ENCODE measurements around the gene TMEM11.

Gene TMEM11

DNA sequence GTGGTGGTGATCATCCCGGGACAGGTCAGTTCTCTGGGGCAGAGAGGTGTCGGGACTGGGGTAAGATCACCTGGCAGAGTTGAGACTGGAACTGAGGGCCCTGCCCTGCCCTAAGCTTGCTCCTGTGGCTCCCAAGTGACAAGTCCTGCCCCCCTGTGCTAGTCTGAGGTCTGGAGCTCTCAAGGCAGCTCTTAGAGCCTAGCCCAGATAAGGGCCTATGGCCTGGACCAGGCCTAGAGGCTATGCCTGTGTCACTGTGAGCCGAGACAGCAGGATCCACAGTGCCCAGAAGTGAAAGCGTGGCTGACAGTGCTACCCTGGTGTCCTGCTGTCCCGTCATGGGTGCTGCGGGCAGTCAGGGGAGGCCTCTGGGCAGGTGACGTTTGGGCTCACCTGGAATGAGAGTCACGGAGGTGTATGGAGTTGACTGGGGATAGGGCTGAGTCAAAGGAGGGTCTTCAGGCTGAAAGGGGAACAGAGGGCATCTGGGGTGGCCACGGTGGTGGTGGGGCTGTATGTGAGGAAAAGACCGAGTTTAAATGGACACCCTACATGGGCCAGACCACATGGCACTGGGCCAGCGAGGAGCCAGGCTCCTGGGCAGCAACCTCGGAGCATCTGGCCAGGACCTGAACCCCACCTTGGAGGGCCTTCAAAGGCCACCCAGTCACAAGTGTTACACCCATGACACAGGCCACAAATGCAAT, 33.7 kb upstream of the TMEM11 start:
- Mint-ChIP-seq H3K27me3 (no peaks in the 10 kb centered on the region), H3K4me1 (peaks cover 24% of the 10 kb centered on the region), H3K9me3 (no peaks in the 10 kb centered on the region), H3K27ac (no peak overlapping the region), H3K36me3 (no peaks in the 10 kb centered on the region), H3K4me3 (no peak overlapping the region)
- ATAC-seq = no peak

DNA sequence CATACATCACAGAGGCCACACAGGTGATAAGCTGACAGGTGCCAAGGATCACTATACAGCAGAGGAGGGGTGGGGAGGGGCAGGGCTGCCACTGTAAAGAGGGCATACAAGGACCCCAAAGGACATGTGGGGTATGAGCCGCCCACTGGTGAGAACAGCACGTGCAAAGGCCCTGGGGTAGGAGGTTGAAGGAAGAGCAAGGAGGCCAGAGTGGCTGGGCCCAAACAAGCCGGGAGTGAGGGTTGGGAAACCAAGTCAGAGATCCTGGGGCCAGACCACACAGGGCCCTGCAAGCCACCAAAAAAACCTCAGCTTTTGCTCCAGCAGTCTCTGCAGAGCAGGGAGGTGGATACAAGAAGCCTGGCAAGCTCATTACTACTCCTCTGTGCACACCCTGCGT, 32.7 kb upstream of the TMEM11 start:
- Mint-ChIP-seq H3K9me3 (no peaks in the 10 kb centered on the region), H3K27me3 (no peaks in the 10 kb centered on the region), H3K4me1 (peaks cover 17% of the 10 kb centered on the region), H3K36me3 (no peaks in the 10 kb centered on the region), H3K4me3 (no peak overlapping the region), H3K27ac (no peak overlapping the region)
- no peak for ATAC-seq

DNA sequence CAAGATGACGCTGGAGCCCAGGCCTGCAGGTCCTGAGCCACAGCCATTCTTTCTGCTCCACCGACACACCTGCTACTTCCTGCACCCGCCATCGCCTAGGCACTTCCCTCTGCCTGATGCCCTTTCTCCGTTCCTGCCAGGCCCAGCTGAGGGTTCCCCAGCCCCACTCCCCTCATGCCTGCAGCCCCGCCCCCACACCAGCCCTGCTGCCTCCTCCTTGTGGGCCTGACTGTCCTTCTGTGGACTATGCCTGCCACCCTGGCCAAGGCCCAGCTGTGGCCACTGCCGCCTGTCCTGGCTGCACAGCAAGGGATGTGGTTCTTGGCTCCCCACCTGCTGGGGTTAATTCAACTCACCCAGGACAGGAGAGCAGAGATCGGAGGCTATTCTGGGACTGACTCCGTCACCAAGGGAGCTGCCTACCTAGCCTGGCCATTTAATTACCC, 31.7 kb upstream of the TMEM11 start:
- Mint-ChIP-seq H3K4me1 (peaks cover 11% of the 10 kb centered on the region), H3K9me3 (no peaks in the 10 kb centered on the region), H3K27me3 (no peaks in the 10 kb centered on the region), H3K36me3 (no peaks in the 10 kb centered on the region), H3K4me3 (no peak overlapping the region), H3K27ac (no peak overlapping the region)
- ATAC-seq = no peak

DNA sequence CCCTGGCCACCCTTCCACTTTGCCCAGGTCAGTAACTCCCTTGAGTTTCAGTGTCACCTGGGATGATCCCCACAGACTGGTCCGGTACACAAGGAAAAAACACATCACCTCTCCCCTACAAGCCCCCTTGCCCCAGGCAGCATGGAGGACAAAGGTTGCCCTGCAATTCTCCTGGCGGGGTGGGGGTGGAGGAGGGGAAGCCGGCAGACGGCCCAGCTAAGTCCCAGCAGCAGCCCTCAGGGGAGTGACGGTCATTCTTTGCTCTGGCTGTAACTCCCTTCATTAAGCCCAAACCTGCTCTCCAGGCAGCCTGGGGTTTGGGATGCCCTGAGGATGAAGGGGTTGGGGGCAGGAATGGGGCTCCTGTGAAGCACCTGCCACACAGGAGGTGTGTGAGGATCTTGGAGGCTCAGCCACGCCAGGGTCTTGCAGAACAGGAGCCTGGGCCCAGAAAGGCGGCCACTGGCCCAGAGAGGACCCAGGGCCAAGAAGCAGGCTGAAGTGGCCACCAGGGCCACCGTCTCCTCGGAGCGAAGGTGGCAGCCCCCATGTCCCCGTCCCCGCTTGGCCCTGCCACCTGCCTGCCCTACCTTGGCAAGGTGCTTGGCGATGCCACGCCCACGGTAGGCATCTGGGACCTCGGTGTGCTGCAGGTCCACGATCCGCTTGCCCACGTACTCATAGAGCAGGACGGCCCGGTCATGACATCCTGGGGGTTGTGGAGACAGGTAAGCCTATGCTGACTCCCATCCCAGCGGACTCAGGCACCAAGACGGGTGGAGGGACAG, 29.7 kb upstream of the TMEM11 start:
- H3K27me3 Mint-ChIP-seq = no peaks in the 10 kb centered on the region
- peaks cover 4% of the 10 kb centered on the region for H3K4me1 Mint-ChIP-seq
- no peak for ATAC-seq
- H3K9me3 Mint-ChIP-seq = no peaks in the 10 kb centered on the region
- no peaks in the 10 kb centered on the region for H3K36me3 Mint-ChIP-seq
- no peak overlapping the region for H3K4me3 Mint-ChIP-seq
- no peak overlapping the region for H3K27ac Mint-ChIP-seq

DNA sequence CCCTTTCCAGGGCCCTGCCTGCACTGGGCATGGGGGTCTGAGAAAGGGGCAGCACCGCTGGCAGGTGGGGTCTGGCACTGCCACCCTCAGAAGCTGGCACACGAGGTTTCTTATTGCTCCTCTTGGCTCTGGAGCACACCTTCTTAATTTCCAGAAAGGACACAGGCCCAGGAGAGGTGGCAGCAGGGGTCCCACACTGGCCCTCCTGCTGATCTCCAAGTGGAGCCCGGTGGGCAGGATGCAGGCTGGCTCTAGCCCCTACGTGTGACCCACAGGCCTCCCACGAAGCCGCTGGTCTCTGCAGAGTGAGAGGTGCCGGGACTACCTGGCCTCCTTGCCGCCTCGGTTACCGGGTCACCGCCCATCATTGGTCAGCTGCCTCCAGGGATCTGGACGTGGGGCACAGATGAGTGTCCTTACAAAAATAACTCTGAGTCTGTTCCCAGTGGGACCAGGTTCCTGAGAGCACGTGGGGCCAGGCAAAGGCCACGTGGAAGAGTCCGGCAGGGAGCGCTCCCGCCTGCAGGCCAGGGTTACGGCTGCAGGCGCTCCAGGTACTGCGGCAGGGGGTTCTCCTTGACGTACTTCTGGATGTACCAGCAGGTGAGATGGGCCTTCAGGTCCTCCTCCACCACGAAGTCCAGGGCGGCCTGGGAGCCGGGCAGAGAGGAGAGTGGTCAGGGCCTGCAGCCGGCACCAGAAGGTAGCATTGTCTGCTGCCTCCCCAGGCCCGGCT, 29.0 kb upstream of the TMEM11 start:
- Mint-ChIP-seq H3K27me3 (no peaks in the 10 kb centered on the region), H3K4me3 (no peak overlapping the region), H3K36me3 (no peaks in the 10 kb centered on the region), H3K4me1 (peaks cover 4% of the 10 kb centered on the region), H3K9me3 (no peaks in the 10 kb centered on the region), H3K27ac (no peak overlapping the region)
- no peak for ATAC-seq

DNA sequence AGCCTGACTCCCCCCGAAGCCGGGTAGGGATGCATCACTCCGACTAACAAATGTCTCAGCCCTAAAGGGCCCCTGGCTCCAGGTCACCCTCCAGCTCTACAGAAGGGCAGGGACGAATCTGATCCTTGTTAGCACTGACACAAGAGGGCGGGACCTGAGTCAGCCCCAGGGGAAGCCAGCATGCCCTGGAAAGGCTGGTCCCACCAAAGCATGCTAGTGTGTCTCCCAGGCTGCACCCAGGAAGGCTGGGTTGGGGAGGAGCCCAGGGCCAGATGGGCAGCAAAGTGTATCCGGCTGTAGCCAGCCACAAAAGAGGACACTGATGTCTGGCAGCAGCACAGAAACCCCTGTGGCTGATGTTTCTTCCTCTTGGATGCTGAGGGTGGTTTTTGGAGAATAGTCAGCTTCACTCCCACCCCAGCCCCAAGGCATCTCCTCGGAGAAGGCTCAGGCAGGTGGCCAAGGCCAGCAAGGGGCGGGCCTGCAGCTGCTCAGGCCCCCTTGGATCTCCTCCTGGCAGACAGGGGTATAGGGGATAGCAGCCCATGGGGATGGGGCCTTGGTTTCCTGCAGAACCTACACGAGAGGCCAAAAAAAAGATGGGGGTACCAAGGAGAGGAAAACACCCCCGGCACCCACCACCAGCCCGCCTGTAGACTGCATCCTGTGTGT, 28.2 kb upstream of the TMEM11 start:
- no peak overlapping the region for H3K27ac Mint-ChIP-seq
- peaks cover 4% of the 10 kb centered on the region for H3K4me1 Mint-ChIP-seq
- H3K4me3 Mint-ChIP-seq = no peak overlapping the region
- no peaks in the 10 kb centered on the region for H3K27me3 Mint-ChIP-seq
- H3K36me3 Mint-ChIP-seq = no peaks in the 10 kb centered on the region
- no peak for ATAC-seq
- H3K9me3 Mint-ChIP-seq = no peaks in the 10 kb centered on the region

DNA sequence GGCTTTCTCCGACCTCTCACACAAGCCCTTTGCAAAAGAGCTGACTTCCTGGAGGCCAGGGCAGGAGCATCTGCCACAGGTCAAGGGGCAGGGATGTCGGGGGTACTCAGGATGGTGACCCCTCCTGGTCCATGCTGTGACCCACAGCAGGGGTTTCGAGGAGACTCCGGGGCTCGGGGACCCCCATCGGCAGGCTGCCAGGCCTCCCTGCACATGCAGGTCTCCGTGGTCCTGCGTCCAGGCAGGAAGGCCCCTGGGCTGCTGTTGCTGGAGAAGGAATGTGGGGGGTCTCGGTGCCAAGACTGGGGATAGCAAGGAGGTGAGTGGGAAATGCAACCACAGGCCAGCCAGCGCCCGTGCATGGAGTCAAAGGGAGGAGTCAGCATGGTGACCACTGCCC, 27.6 kb upstream of the TMEM11 start:
- Mint-ChIP-seq H3K27ac (no peak overlapping the region), H3K4me1 (peaks cover 4% of the 10 kb centered on the region), H3K9me3 (no peaks in the 10 kb centered on the region), H3K27me3 (no peaks in the 10 kb centered on the region), H3K4me3 (no peak overlapping the region), H3K36me3 (no peaks in the 10 kb centered on the region)
- no peak for ATAC-seq

DNA sequence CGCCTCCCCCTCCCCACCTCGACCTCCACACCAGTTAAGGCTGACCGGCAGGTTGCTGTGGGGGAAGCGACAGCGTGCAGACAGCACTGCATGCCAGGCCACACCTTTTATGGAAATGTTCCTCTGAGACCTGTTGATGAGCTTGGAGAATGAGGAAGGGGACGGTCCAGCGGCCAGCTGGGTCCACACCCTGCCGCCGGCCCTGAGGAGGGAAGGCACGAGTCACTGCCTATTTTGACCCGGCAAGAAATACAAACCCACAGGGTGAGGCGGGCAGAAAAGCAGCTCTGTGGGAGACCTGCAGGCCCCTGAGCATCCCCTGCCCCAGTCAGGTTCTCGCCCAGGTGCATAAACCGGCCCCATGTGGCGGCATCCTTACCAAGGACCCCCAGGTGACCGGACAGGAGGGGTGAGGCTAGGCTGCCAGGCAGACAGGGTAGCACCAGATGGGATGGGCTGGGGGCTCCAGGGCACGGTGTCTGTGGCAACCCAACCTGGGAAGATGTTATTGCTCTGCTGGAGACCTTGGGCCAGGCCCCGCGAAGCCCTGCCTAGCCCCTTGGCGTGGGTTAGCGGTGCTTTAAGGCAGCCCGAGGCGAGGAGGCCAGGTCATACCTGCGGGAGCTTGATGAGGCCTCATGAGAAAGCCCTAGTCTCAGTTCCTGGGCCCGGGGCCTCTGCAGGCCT, 26.6 kb upstream of the TMEM11 start:
- Mint-ChIP-seq H3K9me3 (peaks cover 8% of the 10 kb centered on the region), H3K4me3 (no peak overlapping the region), H3K4me1 (peaks cover under 1% of the 10 kb centered on the region), H3K27ac (no peak overlapping the region), H3K27me3 (no peaks in the 10 kb centered on the region), H3K36me3 (no peaks in the 10 kb centered on the region)
- peak; percentile 28 for ATAC-seq

DNA sequence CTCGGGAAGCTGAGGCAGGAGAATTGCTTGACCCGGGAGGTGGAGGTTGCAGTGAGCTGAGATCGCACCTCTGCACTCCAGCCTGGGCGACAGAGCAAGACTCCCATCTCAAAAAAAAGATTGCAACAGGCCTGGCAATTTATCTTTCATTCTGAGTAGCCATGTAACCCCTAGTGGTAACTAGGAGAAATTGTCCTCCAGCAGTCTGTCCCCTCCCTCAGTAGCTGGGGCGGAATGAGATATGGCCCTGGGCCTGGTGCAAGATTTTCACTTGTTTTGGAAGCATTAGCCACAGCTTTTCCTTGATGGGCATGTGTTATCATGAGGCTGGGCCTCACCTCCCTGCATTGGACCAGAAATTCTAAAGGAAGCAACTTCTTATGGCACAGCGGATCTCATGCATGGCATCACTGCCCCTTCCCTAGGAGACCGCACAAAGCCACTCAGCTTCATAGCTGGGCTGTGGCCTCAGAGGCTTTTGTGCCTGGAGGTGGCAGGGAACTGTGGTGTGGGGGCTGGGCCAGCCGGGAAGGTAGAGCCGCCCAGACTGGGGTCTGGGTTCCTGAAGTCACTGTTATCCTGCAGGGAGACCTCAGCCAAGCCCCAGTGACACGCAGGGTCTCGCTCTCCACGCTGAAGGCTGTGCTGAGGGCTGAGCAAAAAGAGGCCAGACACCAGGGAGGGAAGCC, 25.9 kb upstream of the TMEM11 start:
- H3K27ac Mint-ChIP-seq = no peak overlapping the region
- no peaks in the 10 kb centered on the region for H3K36me3 Mint-ChIP-seq
- H3K4me3 Mint-ChIP-seq = no peak overlapping the region
- H3K27me3 Mint-ChIP-seq = no peaks in the 10 kb centered on the region
- H3K4me1 Mint-ChIP-seq = no peaks in the 10 kb centered on the region
- ATAC-seq = no peak
- H3K9me3 Mint-ChIP-seq = peaks cover 9% of the 10 kb centered on the region

DNA sequence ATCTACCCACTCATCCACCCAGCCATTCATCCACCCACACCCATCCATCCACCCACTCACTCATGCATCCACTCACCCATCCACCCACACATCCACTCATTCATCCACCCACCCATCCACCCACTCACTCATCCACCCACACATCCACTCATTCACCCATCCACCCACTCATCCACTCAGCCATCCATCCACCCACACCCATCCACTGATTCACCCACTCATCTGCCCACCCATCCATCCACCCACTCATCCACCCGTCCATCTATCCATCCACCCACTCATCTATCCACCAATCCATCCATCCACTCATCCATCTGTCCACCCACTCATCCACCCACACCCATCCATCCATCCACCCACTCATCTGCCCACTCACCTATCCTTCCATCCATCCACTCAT, 22.0 kb upstream of the TMEM11 start:
- Mint-ChIP-seq H3K27ac (no peak overlapping the region), H3K27me3 (no peaks in the 10 kb centered on the region), H3K4me1 (no peaks in the 10 kb centered on the region), H3K9me3 (peaks cover 17% of the 10 kb centered on the region), H3K36me3 (peaks cover 7% of the 10 kb centered on the region), H3K4me3 (no peak overlapping the region)
- no peak for ATAC-seq

DNA sequence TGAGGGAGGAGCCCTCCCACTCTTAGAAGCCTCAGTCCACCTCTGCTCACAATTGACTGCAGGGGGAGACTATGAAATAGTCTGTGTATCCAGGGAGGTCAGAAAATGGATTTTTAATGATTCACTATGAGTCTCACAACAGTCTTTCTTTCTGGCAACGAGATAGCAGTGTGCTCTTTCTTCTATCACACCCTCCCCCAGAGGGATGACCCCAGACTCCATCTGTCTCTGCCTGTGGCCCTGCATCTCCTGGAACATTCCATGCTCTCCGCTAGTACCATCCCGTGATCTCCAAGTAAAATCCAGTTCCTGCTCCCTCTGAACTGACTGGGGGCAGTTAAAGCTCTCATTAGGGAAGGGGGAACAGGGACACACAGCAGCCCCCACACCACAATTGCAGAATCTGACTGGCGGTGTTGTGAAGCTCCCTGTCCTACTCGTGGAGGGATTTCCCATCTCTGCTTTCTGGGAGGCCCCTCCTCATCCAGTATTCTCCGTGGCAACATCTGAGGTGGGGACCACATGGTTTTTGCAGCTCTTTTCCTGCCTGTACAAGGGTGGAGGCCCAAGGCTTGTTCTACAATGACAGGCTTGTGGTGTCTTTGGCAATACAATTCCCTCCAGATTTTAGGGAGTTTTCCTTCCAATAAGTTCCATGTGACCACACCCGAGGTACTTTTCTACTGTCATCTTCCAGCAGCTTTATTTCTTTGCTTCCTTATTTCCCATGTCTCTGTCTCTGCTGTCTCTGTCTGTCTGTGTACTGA, 19.8 kb upstream of the TMEM11 start:
- Mint-ChIP-seq H3K9me3 (peaks cover 17% of the 10 kb centered on the region), H3K4me3 (no peak overlapping the region), H3K4me1 (no peaks in the 10 kb centered on the region), H3K27me3 (no peaks in the 10 kb centered on the region), H3K27ac (no peak overlapping the region), H3K36me3 (peaks cover 7% of the 10 kb centered on the region)
- ATAC-seq = no peak

DNA sequence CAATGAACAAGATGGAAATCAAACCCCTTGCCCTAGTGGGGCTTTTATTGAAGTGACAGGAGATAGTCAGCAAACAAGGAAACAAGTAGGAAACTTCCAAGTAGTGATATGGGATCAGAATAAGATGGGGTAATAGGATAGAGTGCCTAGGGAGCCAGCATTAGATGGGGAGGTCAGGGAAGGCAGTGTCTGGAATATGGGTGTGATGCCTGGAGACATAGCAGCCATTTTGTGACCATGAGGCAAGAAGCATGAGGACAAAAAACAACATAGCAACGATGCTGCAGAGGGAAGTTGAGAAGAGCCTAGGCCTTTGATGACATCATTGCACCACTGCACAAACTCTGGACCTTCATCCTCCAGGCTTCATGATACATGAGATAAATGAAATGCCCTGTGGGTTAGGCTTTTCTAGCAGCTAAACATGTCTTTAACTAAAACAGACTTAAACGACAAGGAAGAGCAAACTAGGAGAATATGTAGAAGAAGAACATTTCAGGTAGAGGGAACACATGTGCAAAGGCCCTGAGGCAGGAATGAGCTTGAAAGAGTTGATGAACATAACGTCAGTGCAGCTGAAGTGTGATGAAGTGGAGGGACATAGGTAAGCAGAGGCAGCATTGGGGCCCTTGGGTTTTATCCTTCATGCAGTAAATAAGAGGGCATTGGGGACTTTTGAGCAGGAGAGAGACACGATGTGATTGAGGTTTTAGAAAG, 18.2 kb upstream of the TMEM11 start:
- H3K36me3 Mint-ChIP-seq = peaks cover 7% of the 10 kb centered on the region
- no peak overlapping the region for H3K4me3 Mint-ChIP-seq
- H3K27ac Mint-ChIP-seq = no peak overlapping the region
- H3K27me3 Mint-ChIP-seq = no peaks in the 10 kb centered on the region
- no peak for ATAC-seq
- no peaks in the 10 kb centered on the region for H3K4me1 Mint-ChIP-seq
- H3K9me3 Mint-ChIP-seq = peaks cover 17% of the 10 kb centered on the region

DNA sequence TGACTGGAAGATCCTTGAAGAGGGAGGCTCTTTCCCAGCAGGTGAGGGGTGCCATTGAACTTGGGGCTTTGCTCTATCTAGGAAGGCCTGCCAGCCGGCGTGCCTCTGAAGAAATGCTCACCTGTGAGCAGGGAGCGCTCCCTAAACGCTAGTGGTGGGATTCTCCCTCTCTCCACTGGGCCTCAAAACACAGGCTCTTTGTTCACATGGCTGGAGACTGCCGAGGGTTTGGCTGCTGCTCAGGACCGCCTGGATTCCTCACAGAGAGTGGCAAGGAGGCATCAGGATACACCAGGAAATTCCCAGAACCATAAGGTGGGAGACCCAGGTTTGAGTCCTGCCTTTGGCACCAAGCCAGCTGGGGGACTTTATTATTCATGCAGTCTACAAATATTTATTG, 17.6 kb upstream of the TMEM11 start:
- ATAC-seq = no peak
- H3K9me3 Mint-ChIP-seq = peaks cover 17% of the 10 kb centered on the region
- no peaks in the 10 kb centered on the region for H3K27me3 Mint-ChIP-seq
- H3K4me1 Mint-ChIP-seq = no peaks in the 10 kb centered on the region
- H3K36me3 Mint-ChIP-seq = peaks cover 7% of the 10 kb centered on the region
- H3K4me3 Mint-ChIP-seq = no peak overlapping the region
- H3K27ac Mint-ChIP-seq = no peak overlapping the region
